ENCODE data around the gene LPP.

The LPP gene

GRCh38 chr3:188335656-188336055, 181.7 kb downstream of the LPP start:
- Histone ChIP-seq H3K27ac (no peak overlapping the region), H3K27me3 (replicated peaks) (no peaks in the 10 kb centered on the region), H3K4me3 (ENCODE audit: low read depth, low read length) (no peak overlapping the region), H3K36me3 (replicated peaks) (no peaks in the 10 kb centered on the region)
- DNase-seq = no peak
- in situ Hi-C loops (cut with HindIII; ENCODE audit: low pct_ligation_motif_present, low sequenced_read_pairs) = no loop called here
- TF ChIP-seq CTCF (IDR thresholded peaks at IDR 0.05; ENCODE audit: low read depth, low read length, missing control alignments) = no peak

- H3K36me3 ChIP-seq (replicated peaks) = no peaks in the 10 kb centered on the region
- in situ Hi-C loops (cut with HindIII; ENCODE audit: low pct_ligation_motif_present, low sequenced_read_pairs) = no loop called here
Measured at GRCh38 chr3:188336178-188336577, 182.2 kb downstream of the LPP start.

GRCh38 chr3:188337232-188337631, 183.3 kb downstream of the LPP start:
- Histone ChIP-seq H3K4me3 (ENCODE audit: low read depth, low read length) (no peak overlapping the region), H3K36me3 (replicated peaks) (no peaks in the 10 kb centered on the region), H3K27ac (no peak overlapping the region), H3K27me3 (replicated peaks) (no peaks in the 10 kb centered on the region)
- in situ Hi-C loops (cut with HindIII; ENCODE audit: low pct_ligation_motif_present, low sequenced_read_pairs) = no loop called here
- no peak for DNase-seq
- no peak for TF ChIP-seq CTCF (IDR thresholded peaks at IDR 0.05; ENCODE audit: low read depth, low read length, missing control alignments)

More at GRCh38 chr3:188336178-188336577, 182.2 kb downstream of the LPP start:
- Histone ChIP-seq H3K27me3 (replicated peaks) (no peaks in the 10 kb centered on the region), H3K27ac (no peak overlapping the region), H3K4me3 (ENCODE audit: low read depth, low read length) (no peak overlapping the region)
- TF ChIP-seq CTCF (IDR thresholded peaks at IDR 0.05; ENCODE audit: low read depth, low read length, missing control alignments) = no peak
- no peak for DNase-seq

DNA sequence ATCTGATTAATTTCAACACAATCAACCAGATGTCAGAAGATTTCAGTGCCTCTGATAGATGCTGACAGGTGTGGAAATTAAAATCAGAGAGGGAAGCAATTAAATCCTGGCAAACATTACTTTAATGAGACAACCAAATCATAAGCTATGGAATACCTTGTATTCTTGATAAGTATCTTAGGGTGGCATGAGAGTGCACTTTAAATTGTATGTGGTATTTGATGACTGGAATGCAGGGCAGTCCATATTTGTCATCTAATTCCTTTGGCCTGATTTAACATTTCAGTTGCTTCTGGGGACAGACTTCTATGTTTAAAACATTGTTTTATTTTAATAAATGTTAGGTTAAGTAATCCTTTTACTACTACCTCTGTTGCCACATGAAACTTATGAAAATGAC, 184.1 kb downstream of the LPP start:
- Histone ChIP-seq H3K36me3 (replicated peaks) (no peaks in the 10 kb centered on the region), H3K27me3 (replicated peaks) (no peaks in the 10 kb centered on the region), H3K27ac (no peak overlapping the region), H3K4me3 (ENCODE audit: low read depth, low read length) (no peak overlapping the region)
- no peak for TF ChIP-seq CTCF (IDR thresholded peaks at IDR 0.05; ENCODE audit: low read depth, low read length, missing control alignments)
- no peak for DNase-seq
- in situ Hi-C loops (cut with HindIII; ENCODE audit: low pct_ligation_motif_present, low sequenced_read_pairs) = no loop called here

DNA sequence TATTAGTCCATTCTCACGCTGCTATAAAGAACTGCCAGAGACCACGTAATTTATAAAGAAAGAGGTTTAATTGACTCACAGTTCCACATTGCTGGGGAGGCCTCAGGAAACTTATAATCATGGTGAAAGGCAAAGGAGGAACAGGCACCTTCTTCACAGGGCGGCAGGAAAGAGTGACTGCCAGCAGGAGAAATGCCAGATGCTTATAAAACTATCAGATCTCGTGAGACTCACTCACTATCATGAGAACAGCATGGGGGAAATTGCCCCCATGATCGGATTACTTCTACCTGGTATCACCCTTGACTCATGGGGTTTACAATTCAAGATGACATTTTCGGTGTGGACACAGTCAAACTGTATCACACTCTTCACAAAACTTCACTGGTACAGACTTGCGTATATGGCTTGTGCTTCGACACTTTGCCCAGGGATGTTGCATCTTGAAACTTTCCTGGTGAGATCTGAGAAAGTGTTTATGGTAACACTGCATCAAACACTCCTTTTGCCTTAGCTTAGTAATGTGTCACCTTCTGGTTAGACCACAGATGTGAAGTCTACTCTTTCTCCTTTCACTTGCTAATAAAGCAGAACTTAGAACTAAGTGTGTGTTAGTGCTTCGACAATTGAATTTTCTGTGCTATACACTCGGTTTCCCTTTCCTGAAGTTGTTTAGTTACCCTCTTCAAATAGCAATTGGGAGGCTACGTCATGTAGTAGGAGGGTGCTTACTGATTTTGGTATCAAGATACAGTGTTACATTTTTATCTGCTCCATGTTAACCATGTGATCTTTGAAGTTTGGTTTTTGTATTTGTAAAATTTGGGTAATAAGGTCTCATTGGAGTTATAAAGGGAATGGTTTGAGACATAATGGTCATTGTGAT, 185.7 kb downstream of the LPP start:
- DNase-seq = no peak

More for the DNA sequence above, 185.7 kb downstream of the LPP start:
- H3K36me3 ChIP-seq (replicated peaks) = no peaks in the 10 kb centered on the region
- no peak overlapping the region for H3K4me3 ChIP-seq (ENCODE audit: low read depth, low read length)
- no peak for TF ChIP-seq CTCF (IDR thresholded peaks at IDR 0.05; ENCODE audit: low read depth, low read length, missing control alignments)
- no peaks in the 10 kb centered on the region for H3K27me3 ChIP-seq (replicated peaks)
- H3K27ac ChIP-seq = no peak overlapping the region
- in situ Hi-C loops (cut with HindIII; ENCODE audit: low pct_ligation_motif_present, low sequenced_read_pairs) = no loop called here
